Urinary bladder (tissue), 4 donors: ENCODE results near the gene DCC. TPM values are rescaled to one million over a fixed set of nuclear protein-coding genes. Genes with fewer than 3 reads are reported as not detected.

Experiments
- DNase-seq: peaks from one replicate; pipeline ENCODE4 v3.0.0-alpha.2; 2015; ENCODE audit errors: extremely low spot score
- H3K27ac ChIP-seq: one replicate; pipeline ENCODE4 v1.5.1; 2013; ENCODE audit warnings: low read depth, mild to moderate bottlenecking, moderate library complexity
- H3K36me3 ChIP-seq: one replicate; pipeline ENCODE4 v1.6.1; 2013; ENCODE audit warnings: mild to moderate bottlenecking, moderate library complexity; ENCODE audit not compliant: insufficient read depth
- H3K4me1 ChIP-seq: one replicate; pipeline ENCODE4 v1.6.1; 2013; ENCODE audit warnings: mild to moderate bottlenecking, moderate library complexity; ENCODE audit not compliant: insufficient read depth
- H3K4me3 ChIP-seq: one replicate; pipeline ENCODE4 v1.5.1; 2013; ENCODE audit warnings: low read depth, low read length
- WGBS: extraction: QIAGEN DNeasy Blood & Tissue Kit; methylation state at CpG from one replicate; pipeline ENCODE4 v1.1.7; 2013; 5-methylcytosine and 5-hydroxymethylcytosine counted together
- polyA plus RNA-seq: library from polyadenylated mRNA; stranded (reverse); fragments of 200-250 nt; gene quantifications from one replicate; pipeline ENCODE4 v1.2.3, GENCODE V29; 2013
- total RNA-seq: library from RNA; depleted of rRNA; stranded (reverse); fragments of >200 nt; gene quantifications from one replicate; pipeline ENCODE4 v1.2.3, GENCODE V29; 2014
- donor health status: healthy with polysubstance abuse.
- donor health status: healthy.

DCC gene
- total and polyA plus RNA-seq, 2 donors: 0.08 to 2.0 TPM

GRCh38 chr18:52826994-52827393 lies 487.0 kb downstream of the DCC start:
- Histone ChIP-seq H3K4me1 (no peaks in the 10 kb centered on the region), H3K27ac (no peak overlapping the region), H3K4me3 (no peak overlapping the region), H3K36me3 (no peaks in the 10 kb centered on the region)
- no peak for DNase-seq
- WGBS: 78% methylated on average over 3 of the region's 3 CpGs

GRCh38 chr18:52829320-52829719 lies 489.3 kb downstream of the DCC start:
- H3K4me1 ChIP-seq: no peaks in the 10 kb centered on the region
- H3K27ac ChIP-seq: no peak overlapping the region
- H3K4me3 ChIP-seq: no peak overlapping the region
- no peak for DNase-seq
- no peaks in the 10 kb centered on the region for H3K36me3 ChIP-seq

DNA sequence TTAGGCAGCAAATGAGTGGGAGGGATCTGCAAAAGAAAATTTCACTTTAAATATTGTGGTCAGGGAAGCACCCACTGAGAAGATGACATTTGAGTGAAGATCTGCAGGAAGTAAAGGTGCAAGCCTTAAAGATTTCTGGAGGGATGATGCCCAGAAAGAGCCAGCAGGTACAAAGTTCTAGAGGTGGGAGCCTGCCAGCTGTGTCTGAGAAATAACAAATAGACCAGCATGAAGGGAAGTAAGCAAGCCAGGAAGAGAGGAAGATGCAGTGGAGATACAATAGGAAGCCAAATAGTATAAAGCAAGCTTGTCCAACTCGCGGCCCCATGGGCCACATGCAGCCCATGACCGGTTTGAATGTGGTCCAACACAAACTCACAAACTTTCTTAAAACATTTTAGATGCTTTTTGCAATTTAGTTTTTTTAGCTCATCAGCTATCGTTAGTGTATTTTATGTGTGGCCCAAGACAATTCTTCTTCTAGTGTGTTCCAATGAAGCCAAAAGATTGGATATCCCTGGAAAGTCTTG lies 489.9 kb downstream of the DCC start:
- H3K36me3 ChIP-seq: no peaks in the 10 kb centered on the region
- no peak for DNase-seq
- 86% methylated on average over 4 of the region's 4 CpGs for WGBS
- no peaks in the 10 kb centered on the region for H3K4me1 ChIP-seq
- H3K27ac ChIP-seq: no peak overlapping the region
- no peak overlapping the region for H3K4me3 ChIP-seq

DNA sequence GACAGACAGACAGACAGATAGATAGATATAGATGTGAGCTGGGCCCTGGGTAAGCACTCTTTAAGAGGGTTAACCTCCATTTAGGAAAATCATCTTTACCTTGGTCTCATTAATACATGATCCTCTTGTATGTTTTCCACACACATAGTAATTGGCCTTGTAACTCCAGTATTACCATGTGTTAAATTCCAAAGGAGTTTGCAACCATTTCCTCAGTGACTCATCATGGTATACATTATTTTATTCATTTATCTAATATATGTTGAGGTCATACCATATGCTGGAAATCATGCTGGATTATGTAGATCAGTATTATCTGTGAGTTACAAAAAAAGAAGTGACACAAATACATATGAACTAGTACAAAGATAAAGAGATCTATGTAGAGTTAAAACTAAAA lies 504.3 kb downstream of the DCC start:
- Histone ChIP-seq H3K4me1 (no peaks in the 10 kb centered on the region), H3K27ac (no peak overlapping the region), H3K4me3 (no peak overlapping the region), H3K36me3 (no peaks in the 10 kb centered on the region)
- no peak for DNase-seq

DNA sequence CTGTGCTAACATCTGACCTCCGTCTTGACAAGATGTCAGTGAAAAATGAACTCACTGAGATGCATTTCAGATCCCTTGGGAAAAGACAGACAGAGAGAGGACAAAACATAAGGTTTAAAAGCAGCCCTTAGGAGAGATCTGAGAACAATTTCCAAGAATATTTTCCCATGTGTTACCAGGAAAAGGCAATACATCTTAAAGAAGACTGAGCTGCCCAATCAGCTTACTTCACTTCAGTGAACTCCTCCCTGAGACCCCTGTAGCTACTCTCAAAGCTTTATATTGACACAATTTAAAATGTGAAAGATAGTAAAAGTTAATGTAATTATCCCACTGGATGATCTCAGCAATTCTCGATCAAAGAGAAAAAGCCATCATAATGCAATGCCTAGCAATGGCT lies 505.0 kb downstream of the DCC start:
- no peak for DNase-seq
- H3K4me1 ChIP-seq: no peaks in the 10 kb centered on the region
- H3K4me3 ChIP-seq: no peak overlapping the region
- no peaks in the 10 kb centered on the region for H3K36me3 ChIP-seq
- 74% methylated on average over 2 of the region's 2 CpGs for WGBS
- no peak overlapping the region for H3K27ac ChIP-seq

DNA sequence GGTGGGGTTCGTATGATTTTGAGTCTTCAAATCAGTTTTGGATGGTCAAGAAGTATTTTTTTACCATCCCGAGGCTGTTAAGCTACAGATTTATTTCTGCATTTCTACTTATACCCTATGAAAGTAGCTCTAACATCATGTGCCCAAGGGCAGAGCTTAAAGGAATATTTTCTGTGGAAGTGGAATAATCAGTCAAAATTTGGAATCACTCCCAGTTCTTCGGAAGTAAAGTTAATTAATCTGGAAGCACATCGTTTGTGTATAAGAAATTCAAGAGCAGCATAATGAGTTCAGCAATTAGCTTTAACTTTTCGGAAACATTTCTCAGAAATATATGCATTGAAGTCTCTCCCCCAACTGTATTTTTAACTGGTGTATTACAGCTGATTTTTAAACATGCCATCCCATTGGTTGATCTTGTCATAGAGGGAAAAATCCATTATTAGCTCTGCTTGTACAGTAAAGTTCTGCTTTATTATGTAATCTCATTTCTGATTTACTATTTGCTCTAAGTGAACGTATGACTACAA lies 510.1 kb downstream of the DCC start:
- Histone ChIP-seq H3K4me3 (no peak overlapping the region), H3K36me3 (no peaks in the 10 kb centered on the region), H3K27ac (no peak overlapping the region), H3K4me1 (no peaks in the 10 kb centered on the region)
- WGBS: 71% methylated on average over 6 of the region's 6 CpGs
- no peak for DNase-seq

DNA sequence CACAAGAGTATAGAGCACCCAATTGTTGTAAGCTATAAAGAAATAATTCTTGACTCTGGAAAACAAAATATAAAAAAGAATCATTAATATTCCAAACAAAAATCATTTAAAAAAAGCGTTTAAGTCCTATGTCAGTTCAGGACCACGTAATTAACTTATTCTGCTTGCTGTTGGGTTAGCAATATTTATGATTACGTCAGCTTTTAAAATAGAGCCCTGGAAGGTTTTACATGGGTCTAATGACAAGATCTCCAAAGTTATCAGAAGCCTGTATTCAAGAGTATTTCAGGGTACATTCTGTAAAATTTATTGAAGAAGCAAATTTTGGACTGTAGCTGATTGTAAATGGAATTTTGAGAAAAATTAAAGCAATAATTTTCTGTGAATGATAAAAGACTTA lies 521.6 kb downstream of the DCC start:
- H3K27ac ChIP-seq: no peak overlapping the region
- H3K36me3 ChIP-seq: no peaks in the 10 kb centered on the region
- 64% methylated on average over 3 of the region's 3 CpGs for WGBS
- DNase-seq: no peak
- H3K4me3 ChIP-seq: no peak overlapping the region
- no peaks in the 10 kb centered on the region for H3K4me1 ChIP-seq

DNA sequence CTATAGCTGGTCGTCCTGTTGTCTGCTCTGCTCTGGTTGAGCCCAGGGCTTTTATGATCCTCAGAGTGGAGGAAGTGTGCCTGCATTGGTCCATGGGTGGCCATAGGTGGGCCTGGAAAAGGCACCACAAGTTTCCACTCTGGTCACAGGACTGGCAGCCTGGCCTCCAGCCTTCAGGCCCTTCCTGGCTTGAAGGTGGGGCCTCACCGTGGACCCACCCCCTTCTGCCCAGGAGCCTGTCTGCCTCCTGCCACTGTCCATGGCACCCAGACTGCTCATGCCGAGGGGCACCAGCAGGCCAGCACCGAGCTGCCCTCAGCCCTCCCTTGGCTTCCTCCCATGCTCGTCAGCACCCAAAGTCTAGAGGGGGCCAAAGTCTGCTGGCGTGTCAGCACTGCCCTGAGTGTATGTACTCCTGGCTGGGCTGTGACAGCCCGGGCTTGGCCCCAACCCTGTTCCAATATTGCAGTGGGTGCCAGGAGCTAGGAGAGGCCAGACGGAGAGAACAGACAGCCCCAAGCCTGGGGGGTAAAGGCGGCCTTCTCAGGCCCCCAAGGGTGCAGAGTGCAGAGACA lies 529.4 kb downstream of the DCC start:
- Histone ChIP-seq H3K4me3 (no peak overlapping the region), H3K36me3 (no peaks in the 10 kb centered on the region)
- 85% methylated on average over 9 of the region's 9 CpGs for WGBS

GRCh38 chr18:52869942-52870907 lies 530.2 kb downstream of the DCC start:
- DNase-seq: no peak
- 79% methylated on average over 21 of the region's 21 CpGs for WGBS
- H3K4me3 ChIP-seq: no peak overlapping the region
- H3K4me1 ChIP-seq: no peaks in the 10 kb centered on the region
- no peak overlapping the region for H3K27ac ChIP-seq
- H3K36me3 ChIP-seq: no peaks in the 10 kb centered on the region

More for the DNA sequence above, 529.4 kb downstream of the DCC start:
- DNase-seq: no peak
- no peaks in the 10 kb centered on the region for H3K4me1 ChIP-seq
- H3K27ac ChIP-seq: no peak overlapping the region

DNA sequence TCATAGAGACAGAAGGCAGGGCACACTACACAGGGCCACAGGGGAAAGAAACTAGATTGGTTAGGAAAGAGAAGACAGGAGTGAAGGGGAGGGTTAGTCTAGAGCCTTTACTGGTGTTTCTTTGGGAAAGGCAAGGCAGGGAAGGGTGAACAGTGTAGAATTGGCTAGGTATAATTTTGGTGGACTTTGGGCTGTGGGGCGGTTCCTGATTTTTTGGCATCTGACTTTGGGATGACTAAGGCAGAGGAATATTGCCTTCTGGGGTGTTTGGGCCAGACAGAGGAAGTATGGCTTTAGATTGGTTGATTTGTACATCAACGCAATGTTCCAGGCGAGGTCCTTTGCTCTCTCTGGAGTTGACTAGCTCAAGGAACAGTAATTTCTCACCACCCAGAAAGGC lies 534.8 kb downstream of the DCC start:
- WGBS: 91% methylated on average over 3 of the region's 3 CpGs
- no peaks in the 10 kb centered on the region for H3K4me1 ChIP-seq

DNA sequence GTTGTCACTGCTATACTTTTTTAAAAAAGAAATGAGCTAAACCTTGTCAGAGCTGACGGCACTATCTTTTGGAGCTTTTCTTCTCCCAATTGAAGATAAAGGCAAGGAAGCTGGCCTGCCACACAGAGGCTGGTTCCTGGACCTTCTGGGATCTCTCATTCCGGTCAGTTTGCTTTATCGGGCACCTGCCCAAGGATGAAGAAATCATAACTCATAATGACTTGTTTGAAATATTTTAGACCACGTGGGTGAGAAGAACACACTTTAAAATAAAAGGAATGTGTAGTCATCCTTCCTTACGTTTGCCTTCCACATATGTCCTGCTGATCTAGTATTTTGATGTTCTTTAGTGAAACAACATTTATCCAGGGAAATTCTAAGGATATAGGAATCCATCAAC lies 535.7 kb downstream of the DCC start:
- Histone ChIP-seq H3K36me3 (no peaks in the 10 kb centered on the region), H3K4me3 (no peak overlapping the region), H3K4me1 (no peaks in the 10 kb centered on the region), H3K27ac (no peak overlapping the region)
- 34% methylated on average over 5 of the region's 5 CpGs for WGBS
- DNase-seq: no peak

More for the DNA sequence above, 534.8 kb downstream of the DCC start:
- no peak overlapping the region for H3K4me3 ChIP-seq
- no peak overlapping the region for H3K27ac ChIP-seq
- H3K36me3 ChIP-seq: no peaks in the 10 kb centered on the region
- DNase-seq: no peak

GRCh38 chr18:52888014-52888413 lies 548.0 kb downstream of the DCC start:
- Histone ChIP-seq H3K36me3 (no peaks in the 10 kb centered on the region), H3K27ac (no peak overlapping the region), H3K4me3 (no peak overlapping the region), H3K4me1 (no peaks in the 10 kb centered on the region)
- DNase-seq: no peak

DNA sequence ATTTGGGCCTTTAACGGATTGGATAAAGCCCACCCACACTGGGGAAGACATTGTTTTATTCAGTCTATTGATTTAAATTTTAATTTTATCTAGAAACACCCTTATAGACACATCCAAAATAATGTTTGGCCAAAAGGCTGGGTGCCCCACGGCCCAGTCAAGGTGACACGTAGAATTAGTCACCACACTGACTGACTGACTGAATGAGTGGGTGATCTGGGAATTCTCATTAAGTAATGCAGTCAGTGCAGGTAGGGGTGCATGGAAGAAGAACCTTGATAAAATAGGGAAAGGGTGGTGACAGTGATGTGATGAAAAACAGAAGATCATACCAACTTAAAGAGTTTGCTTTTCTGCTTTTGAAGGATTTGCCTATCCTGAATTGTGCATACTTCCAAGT lies 554.8 kb downstream of the DCC start:
- H3K27ac ChIP-seq: no peak overlapping the region
- 86% methylated on average over 3 of the region's 3 CpGs for WGBS
- no peaks in the 10 kb centered on the region for H3K4me1 ChIP-seq
- no peak for DNase-seq
- no peaks in the 10 kb centered on the region for H3K36me3 ChIP-seq
- H3K4me3 ChIP-seq: no peak overlapping the region
